HT1080 (cell line): ENCODE results near the gene GNAO1. TPM values are rescaled to one million over a fixed set of nuclear protein-coding genes. Genes with fewer than 3 reads are reported as not detected.

Source experiments
- DNase-seq: peaks from one replicate; pipeline ENCODE4 v3.0.0-alpha.2; 2015; ENCODE audit warnings: low read depth
- total RNA-seq: library from RNA; depleted of rRNA; stranded (reverse); fragments of >200 nt; shearing (Covaris generic); gene quantifications from 2 replicates; pipeline ENCODE4 v1.2.3, GENCODE V29; 2014

The GNAO1 gene
- total RNA-seq, 1 experiment from 2014 or later, result 0.05 TPM

GRCh38 chr16:56330476-56330875 is 139.2 kb downstream of the GNAO1 start:
- no peak for DNase-seq

GRCh38 chr16:56331399-56331798 is 140.1 kb downstream of the GNAO1 start:
- DNase-seq, result no peak

GRCh38 chr16:56331915-56332314 is 140.6 kb downstream of the GNAO1 start:
- no peak for DNase-seq

GRCh38 chr16:56332464-56333079 is 141.3 kb downstream of the GNAO1 start:
- peak; percentile 69 for DNase-seq

- no peak for DNase-seq
These were observed 143.5 kb downstream of the GNAO1 start for GRCh38 chr16:56334761-56335160.

GRCh38 chr16:56336071-56336688 is 144.9 kb downstream of the GNAO1 start:
- DNase-seq, result no peak

GRCh38 chr16:56336711-56337110 is 145.4 kb downstream of the GNAO1 start:
- DNase-seq, result no peak

GRCh38 chr16:56337131-56337857 is 146.0 kb downstream of the GNAO1 start:
- no peak for DNase-seq

- DNase-seq, result no peak
These were observed 146.6 kb downstream of the GNAO1 start for GRCh38 chr16:56337858-56338325.

- no peak for DNase-seq
These were observed 147.5 kb downstream of the GNAO1 start for GRCh38 chr16:56338566-56339318.

GRCh38 chr16:56339431-56340195 is 148.3 kb downstream of the GNAO1 start:
- no peak for DNase-seq

- DNase-seq, result no peak
These were observed 149.1 kb downstream of the GNAO1 start for GRCh38 chr16:56340416-56340815.

GRCh38 chr16:56340864-56341365 is 149.6 kb downstream of the GNAO1 start:
- no peak for DNase-seq

- no peak for DNase-seq
These were observed 150.5 kb downstream of the GNAO1 start for GRCh38 chr16:56341656-56342399.

GRCh38 chr16:56343661-56344517 is 152.6 kb downstream of the GNAO1 start:
- peak; percentile 51 for DNase-seq

GRCh38 chr16:56344518-56345405 is 153.5 kb downstream of the GNAO1 start:
- no peak for DNase-seq

- DNase-seq, result no peak
These were observed 154.2 kb downstream of the GNAO1 start for GRCh38 chr16:56345406-56346050.
